Measurements from ENCODE around the gene RAB26. TPM values are rescaled to one million over a fixed set of nuclear protein-coding genes. Genes with fewer than 3 reads are reported as not detected.
A peak's percentile ranks its signal among the peaks of the same experiment; 100 is the strongest.

RAB26 gene
- total and polyA plus RNA-seq, 5 experiments from 2014 or later, result 0.27 to 1.2 (median 0.94) TPM; not detected in 2

GRCh38 chr16:2151188-2152091 is 3.0 kb downstream of the RAB26 start:
- POLR2A ChIA-PET, result interaction anchor here (0.5 to 6.0 kb wide), 9 partner anchors 12 to 262 kb away, joined by 3 to 44 read pairs (median 4); partner anchors contain the start of genes NDUFB10, RPS2, TBL3 and ZNF598
- Mint-ChIP-seq H3K4me3 (peak overlapping the region in 9 of 10 donors; percentile 14 to 87 (median 60)), H3K9me3 (no peaks in the 10 kb centered on the region), H3K27me3 (no peaks in the 10 kb centered on the region), H3K36me3 (peaks cover 0 to 15% (median 4%) of the 10 kb centered on the region in 3 donors), H3K4me1 (peaks cover 8 to 55% (median 50%) of the 10 kb centered on the region in 4 donors), H3K27ac (peak overlapping the region in 4 of 10 donors; percentile 27 to 60 (median 40))
- no peak for ATAC-seq
- DNase-seq, result no peak

GRCh38 chr16:2152695-2153506 is 4.5 kb downstream of the RAB26 start:
- Mint-ChIP-seq H3K4me3 (peak overlapping the region; percentile 84 to 95 (median 88)), H3K36me3 (peaks cover 0 to 15% (median 4%) of the 10 kb centered on the region in 3 donors), H3K27ac (peak overlapping the region; percentile 48 to 98 (median 87)), H3K9me3 (no peaks in the 10 kb centered on the region), H3K4me1 (peaks cover 16 to 69% (median 64%) of the 10 kb centered on the region in 4 donors), H3K27me3 (no peaks in the 10 kb centered on the region)
- DNase-seq (no peak), ATAC-seq (no peak)
- POLR2A ChIA-PET, result interaction anchor here (0.6 to 6.0 kb wide), 14 partner anchors 13 to 348 kb away, joined by 3 to 44 read pairs (median 5); partner anchors contain the start of genes NDUFB10, NPW, NTHL1 and PKD1

GRCh38 chr16:2154533-2155090 is 6.2 kb downstream of the RAB26 start:
- DNase-seq (peak in 3 of 10 donors; percentile 23 to 35 (median 25)), ATAC-seq (no peak)
- no peaks in the 10 kb centered on the region for H3K27me3 Mint-ChIP-seq
- no peaks in the 10 kb centered on the region for H3K9me3 Mint-ChIP-seq
- H3K27ac Mint-ChIP-seq, result peak overlapping the region; percentile 55 to 98 (median 90)
- H3K36me3 Mint-ChIP-seq, result peaks cover 0 to 15% (median 4%) of the 10 kb centered on the region in 3 donors
- H3K4me1 Mint-ChIP-seq, result peaks cover 22 to 77% (median 73%) of the 10 kb centered on the region in 4 donors
- POLR2A ChIA-PET, result interaction anchor here (0.6 to 6.0 kb wide), 52 partner anchors 8 to 1459 kb away, joined by 3 to 48 read pairs (median 6); partner anchors contain the start of genes ATP6V0C, CCNF, E4F1 and ECI1
- peak overlapping the region; percentile 84 to 95 (median 88) for H3K4me3 Mint-ChIP-seq

- Mint-ChIP-seq H3K4me1 (peaks cover 22 to 71% (median 67%) of the 10 kb centered on the region in 4 donors), H3K27me3 (no peaks in the 10 kb centered on the region), H3K36me3 (peaks cover 0 to 15% (median 4%) of the 10 kb centered on the region in 3 donors), H3K9me3 (no peaks in the 10 kb centered on the region), H3K4me3 (peak within 1 kb of the TSS; percentile 87 to 96 (median 94)), H3K27ac (peak within 1 kb of the TSS; percentile 67 to 98 (median 93))
- POLR2A ChIA-PET, result interaction anchor here (0.6 to 6.0 kb wide), 61 partner anchors 9 to 1460 kb away, joined by 3 to 48 read pairs (median 6); partner anchors contain the start of genes AMDHD2, ATP6V0C, CCNF and E4F1
- DNase-seq (peak; percentile 93 to 99 (median 98)), ATAC-seq (peak; percentile 91 to 93)
Observed at GRCh38 chr16:2155091-2155950, 6.9 kb downstream of the RAB26 start, which contains the start of gene TRAF7. Gene TRAF7 (plus strand): TSS chr16:2155782. CDS start chr16:2163921, 8,139 bp downstream.

- ATAC-seq, result no peak
- Mint-ChIP-seq H3K27ac (peak overlapping the region; percentile 67 to 95 (median 93)), H3K4me3 (peak overlapping the region; percentile 87 to 96 (median 94)), H3K27me3 (no peaks in the 10 kb centered on the region), H3K4me1 (peaks cover 21 to 67% (median 64%) of the 10 kb centered on the region in 4 donors), H3K36me3 (peaks cover 0 to 13% (median 3%) of the 10 kb centered on the region in 3 donors), H3K9me3 (no peaks in the 10 kb centered on the region)
- no peak for DNase-seq
- POLR2A ChIA-PET, result interaction anchor here (0.7 to 6.0 kb wide), 38 partner anchors 10 to 1461 kb away, joined by 3 to 48 read pairs (median 8); partner anchors contain the start of genes AMDHD2, ATP6V0C, CCNF and E4F1
Observed at GRCh38 chr16:2155977-2156848, 7.8 kb downstream of the RAB26 start.

GRCh38 chr16:2156849-2157224 is 8.4 kb downstream of the RAB26 start:
- Mint-ChIP-seq H3K27ac (peak overlapping the region in 9 of 10 donors; percentile 18 to 95 (median 73)), H3K4me1 (peaks cover 20 to 62% (median 58%) of the 10 kb centered on the region in 4 donors), H3K4me3 (peak overlapping the region; percentile 87 to 96 (median 94)), H3K9me3 (no peaks in the 10 kb centered on the region), H3K27me3 (no peaks in the 10 kb centered on the region), H3K36me3 (peaks cover 0 to 9% (median 0%) of the 10 kb centered on the region in 3 donors)
- ATAC-seq, result no peak
- DNase-seq, result no peak
- POLR2A ChIA-PET, result interaction anchor here (2.5 to 2.8 kb wide), 2 partner anchors 10 to 192 kb away, joined by 20 to 48 read pairs; partner anchors contain the start of genes RNF151 and RPS2

GRCh38 chr16:2157480-2158261 is 9.2 kb downstream of the RAB26 start:
- H3K4me3 Mint-ChIP-seq, result peak overlapping the region in 8 of 10 donors; percentile 27 to 95 (median 90)
- peaks cover 22 to 60% (median 53%) of the 10 kb centered on the region in 4 donors for H3K4me1 Mint-ChIP-seq
- no peak for ATAC-seq
- H3K27me3 Mint-ChIP-seq, result no peaks in the 10 kb centered on the region
- peaks cover 0 to 8% (median 0%) of the 10 kb centered on the region in 3 donors for H3K36me3 Mint-ChIP-seq
- peak overlapping the region in 4 of 10 donors; percentile 18 to 73 (median 60) for H3K27ac Mint-ChIP-seq
- DNase-seq, result no peak
- no peaks in the 10 kb centered on the region for H3K9me3 Mint-ChIP-seq
- POLR2A ChIA-PET, result no interaction called here

GRCh38 chr16:2158262-2158638 is 9.8 kb downstream of the RAB26 start:
- POLR2A ChIA-PET, result no interaction called here
- H3K36me3 Mint-ChIP-seq, result peaks cover 0 to 7% (median 0%) of the 10 kb centered on the region in 3 donors
- H3K27me3 Mint-ChIP-seq, result no peaks in the 10 kb centered on the region
- H3K9me3 Mint-ChIP-seq, result no peaks in the 10 kb centered on the region
- H3K4me1 Mint-ChIP-seq, result peaks cover 22 to 57% (median 48%) of the 10 kb centered on the region in 4 donors
- DNase-seq, result no peak
- peak overlapping the region in 1 of 10 donors; percentile 93 for H3K4me3 Mint-ChIP-seq
- H3K27ac Mint-ChIP-seq, result peak overlapping the region in 1 of 10 donors; percentile 61
- no peak for ATAC-seq

- H3K9me3 Mint-ChIP-seq, result no peaks in the 10 kb centered on the region
- ATAC-seq (no peak), DNase-seq (no peak)
- H3K36me3 Mint-ChIP-seq, result peaks cover 0 to 4% (median 0%) of the 10 kb centered on the region in 3 donors
- peak overlapping the region in 2 of 10 donors; percentile 19 to 33 for H3K27ac Mint-ChIP-seq
- peaks cover 20 to 46% (median 37%) of the 10 kb centered on the region in 4 donors for H3K4me1 Mint-ChIP-seq
- no peaks in the 10 kb centered on the region for H3K27me3 Mint-ChIP-seq
- peak overlapping the region in 1 of 10 donors; percentile 70 for H3K4me3 Mint-ChIP-seq
- POLR2A ChIA-PET, result no interaction called here
Observed at GRCh38 chr16:2159175-2159838, 10.9 kb downstream of the RAB26 start.

Data from naive thymus-derived CD8-positive, alpha-beta T cell (primary cell).